Measurements from ENCODE around the gene CSNK1A1L.
"Not testable (repeated sequence)": the region's sequence is repeated elsewhere in the genome, so short reads cannot be mapped to it uniquely, and the experiment has no call there.

The CSNK1A1L gene

GRCh38 chr13:37102896-37103295 lies 2.6 kb downstream of the CSNK1A1L start:
- DNase-seq: no peak

- no peak for DNase-seq
Observed at GRCh38 chr13:37101201-37101600, 4.3 kb downstream of the CSNK1A1L start.

- DNase-seq: no peak
Observed at GRCh38 chr13:37100731-37101130, 4.7 kb downstream of the CSNK1A1L start.

GRCh38 chr13:37097076-37097475 lies 8.4 kb downstream of the CSNK1A1L start:
- no peak for DNase-seq

DNA sequence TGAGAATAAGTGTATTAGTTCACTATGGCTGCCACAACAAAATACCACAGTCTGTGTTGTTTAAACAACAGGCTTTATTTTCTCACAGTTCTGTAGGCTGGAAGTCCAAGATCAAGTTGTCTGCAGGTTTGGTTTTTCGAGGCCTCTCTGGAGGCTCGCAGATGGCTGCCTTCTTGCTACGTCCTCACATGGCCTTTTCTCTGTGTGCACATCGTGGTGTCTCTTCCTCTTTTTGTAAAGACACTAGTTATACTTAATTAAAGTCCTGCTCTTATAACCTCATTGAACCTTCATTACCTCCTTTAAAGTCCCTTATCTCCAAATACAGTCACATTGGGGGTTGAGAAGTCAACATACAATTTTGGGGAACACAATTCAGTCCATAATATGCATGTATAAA lies 10.6 kb downstream of the CSNK1A1L start:
- no peak for DNase-seq

DNA sequence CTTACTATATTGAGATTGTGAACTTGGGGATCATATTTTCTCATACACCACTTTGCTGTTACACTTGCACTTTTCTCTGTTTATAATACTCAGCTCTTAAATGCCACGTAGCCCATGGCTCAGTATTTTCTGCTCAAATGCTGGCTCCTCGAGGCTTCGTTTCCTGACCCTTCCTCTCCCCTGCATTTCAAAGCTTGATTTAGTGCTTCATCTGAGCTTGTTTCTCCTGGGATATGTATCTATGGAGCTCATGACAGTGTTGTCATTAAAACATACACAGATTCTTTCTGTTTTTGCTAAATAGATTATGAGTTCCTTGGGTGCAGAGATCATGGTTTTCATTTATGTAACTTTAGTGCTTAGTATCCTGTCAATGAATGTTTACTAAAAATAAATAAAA lies 11.4 kb downstream of the CSNK1A1L start:
- DNase-seq: no peak

GRCh38 chr13:37091835-37092234 lies 13.6 kb downstream of the CSNK1A1L start:
- no peak for DNase-seq

GRCh38 chr13:37090912-37091311 lies 14.6 kb downstream of the CSNK1A1L start:
- no peak for DNase-seq

DNA sequence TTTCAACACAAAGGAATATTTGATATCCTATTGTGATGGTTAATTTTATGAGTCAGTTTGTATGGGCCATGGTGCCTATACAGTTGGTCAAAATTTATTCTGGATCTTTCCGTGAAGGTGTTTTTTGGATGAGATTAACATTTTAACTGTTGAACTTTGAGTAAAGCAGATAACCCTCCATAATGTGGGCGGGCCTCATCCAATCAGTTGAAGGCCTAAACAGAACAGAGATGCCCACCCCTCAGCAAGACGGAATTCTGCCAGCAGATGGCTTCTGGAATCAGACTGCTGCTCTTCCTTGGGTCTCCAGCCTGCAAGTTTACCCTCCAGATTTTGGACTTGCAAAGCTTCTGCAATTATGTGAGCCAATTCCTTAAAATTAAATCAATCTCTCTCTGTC lies 16.0 kb downstream of the CSNK1A1L start:
- no peak for DNase-seq

GRCh38 chr13:37087486-37087885 lies 18.0 kb downstream of the CSNK1A1L start:
- DNase-seq: no peak

DNA sequence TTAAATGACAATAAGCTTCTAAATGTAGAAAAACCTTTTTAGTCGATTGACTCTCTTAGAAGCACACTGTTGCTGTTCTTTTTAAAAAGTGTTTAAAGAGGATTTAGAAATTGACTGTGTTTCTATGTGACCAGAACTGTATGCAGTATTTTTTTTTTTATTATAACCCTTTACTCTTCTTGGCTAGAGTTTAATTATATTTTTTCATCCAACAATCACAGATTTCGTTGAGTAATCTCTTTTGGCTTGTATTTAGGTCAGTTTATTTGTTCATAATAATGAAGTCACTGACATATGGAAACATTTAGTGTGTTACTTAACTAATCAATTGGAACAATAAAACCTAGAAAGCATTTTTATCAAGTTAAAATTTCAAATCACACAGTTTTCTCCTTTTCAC lies 19.9 kb downstream of the CSNK1A1L start:
- no peak for DNase-seq

GRCh38 chr13:37076818-37077217 lies 28.6 kb downstream of the CSNK1A1L start:
- no peak for DNase-seq

DNA sequence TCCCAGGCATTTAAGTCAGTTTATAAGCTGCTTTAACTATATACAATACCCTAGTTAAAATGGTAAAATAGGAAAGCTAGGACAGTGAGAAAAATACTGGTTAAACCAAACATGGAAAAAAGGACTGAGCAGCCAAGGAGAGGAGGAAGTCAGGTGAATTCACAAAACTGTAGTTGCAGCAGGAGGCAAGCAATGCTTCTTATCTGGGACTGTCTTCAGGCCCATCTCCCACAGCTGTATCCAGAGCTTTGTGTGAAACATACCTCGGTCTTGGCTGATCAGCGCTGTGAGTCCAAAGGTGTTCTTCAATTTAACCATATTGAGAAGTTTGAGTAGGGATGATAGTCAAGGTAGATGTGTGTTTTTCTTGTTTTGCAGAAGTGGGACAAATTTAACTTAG lies 30.3 kb downstream of the CSNK1A1L start:
- DNase-seq: no peak

- no peak for DNase-seq
Observed at GRCh38 chr13:37074703-37075102, 30.8 kb downstream of the CSNK1A1L start.

GRCh38 chr13:37072024-37072423 lies 33.4 kb downstream of the CSNK1A1L start:
- DNase-seq: no peak

- no peak for DNase-seq
Observed at GRCh38 chr13:37070956-37071355, 34.5 kb downstream of the CSNK1A1L start.

- DNase-seq: no peak
Observed at GRCh38 chr13:37070145-37070695, 35.2 kb downstream of the CSNK1A1L start.

DNA sequence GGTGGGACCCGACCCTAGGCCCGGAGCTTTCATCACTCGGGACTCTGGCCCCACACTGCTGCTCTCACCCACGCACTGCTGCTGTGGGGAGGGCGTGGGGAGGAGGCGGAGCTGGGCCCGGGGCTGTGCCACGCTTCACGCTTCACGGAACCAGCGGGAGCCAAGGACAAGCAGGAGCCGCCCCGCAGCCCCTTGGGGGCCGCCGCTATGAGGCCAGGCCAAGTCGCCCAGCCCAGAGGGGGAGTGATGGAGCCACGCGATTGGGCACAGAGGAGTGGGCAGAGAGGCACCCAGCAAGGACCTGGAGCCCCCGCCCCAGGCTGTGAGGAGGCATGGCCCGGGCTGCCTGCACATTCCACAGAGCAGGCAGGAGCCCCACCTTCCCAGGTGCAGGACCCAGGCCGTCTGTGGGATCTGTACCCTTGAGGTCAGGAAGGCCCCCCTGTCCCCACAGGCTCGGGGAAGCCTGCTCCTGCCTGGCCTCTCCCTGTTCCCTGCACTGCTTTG lies 35.8 kb downstream of the CSNK1A1L start:
- DNase-seq: no peak

DNA sequence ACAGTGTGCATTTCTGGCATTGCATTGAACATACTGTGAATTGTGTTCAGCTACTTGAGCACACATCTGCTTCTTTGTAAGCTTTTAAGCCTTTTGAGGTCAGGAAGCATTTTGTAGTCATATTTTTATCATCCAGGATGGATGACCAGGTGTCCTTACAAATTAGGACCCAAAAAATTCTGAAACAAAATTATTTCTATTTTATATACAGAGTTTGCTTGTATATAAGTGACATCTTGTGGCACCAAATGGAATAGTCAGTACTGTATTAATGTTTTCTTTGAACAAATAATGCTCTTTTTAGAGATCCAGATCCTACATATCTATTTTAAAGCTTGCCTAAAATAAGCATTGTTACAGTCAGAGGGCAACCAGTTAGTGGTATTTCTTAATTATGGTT lies 36.5 kb downstream of the CSNK1A1L start:
- DNase-seq: no peak

- DNase-seq: no peak
Observed at GRCh38 chr13:37067874-37068273, 37.6 kb downstream of the CSNK1A1L start.

DNA sequence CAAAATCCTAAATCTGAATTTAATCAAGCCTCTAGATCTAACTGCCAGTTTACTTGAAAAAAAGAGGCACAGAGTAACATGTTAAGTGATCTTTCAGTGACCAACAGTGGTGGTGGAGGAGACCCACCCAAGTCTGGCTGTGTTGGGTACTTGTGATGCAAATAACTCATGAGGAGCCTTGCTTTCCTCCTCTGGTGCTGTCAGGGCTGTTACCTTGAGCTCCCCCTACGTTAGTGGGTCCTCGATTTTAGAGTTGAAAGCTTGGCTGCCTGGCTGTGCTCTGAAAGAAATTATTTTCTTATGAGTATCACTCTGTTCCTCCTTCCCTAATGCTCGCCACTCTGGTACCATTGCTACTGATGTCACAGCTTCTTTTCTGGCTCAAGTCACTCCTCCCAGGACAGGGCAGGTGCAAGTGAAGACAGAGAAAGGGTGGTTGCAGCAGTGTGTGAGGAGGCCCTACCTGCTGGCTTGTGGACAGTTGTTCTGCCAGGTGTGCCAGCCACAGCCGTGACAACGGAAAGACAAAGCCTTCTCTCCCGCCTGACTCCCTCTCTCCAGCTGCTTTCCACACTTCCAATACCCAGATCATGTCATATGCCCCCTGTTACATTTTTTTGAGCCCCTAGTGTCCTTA lies 39.5 kb downstream of the CSNK1A1L start:
- no peak for DNase-seq

- DNase-seq: no peak
Observed at GRCh38 chr13:37059848-37060192, 45.6 kb downstream of the CSNK1A1L start.

DNA sequence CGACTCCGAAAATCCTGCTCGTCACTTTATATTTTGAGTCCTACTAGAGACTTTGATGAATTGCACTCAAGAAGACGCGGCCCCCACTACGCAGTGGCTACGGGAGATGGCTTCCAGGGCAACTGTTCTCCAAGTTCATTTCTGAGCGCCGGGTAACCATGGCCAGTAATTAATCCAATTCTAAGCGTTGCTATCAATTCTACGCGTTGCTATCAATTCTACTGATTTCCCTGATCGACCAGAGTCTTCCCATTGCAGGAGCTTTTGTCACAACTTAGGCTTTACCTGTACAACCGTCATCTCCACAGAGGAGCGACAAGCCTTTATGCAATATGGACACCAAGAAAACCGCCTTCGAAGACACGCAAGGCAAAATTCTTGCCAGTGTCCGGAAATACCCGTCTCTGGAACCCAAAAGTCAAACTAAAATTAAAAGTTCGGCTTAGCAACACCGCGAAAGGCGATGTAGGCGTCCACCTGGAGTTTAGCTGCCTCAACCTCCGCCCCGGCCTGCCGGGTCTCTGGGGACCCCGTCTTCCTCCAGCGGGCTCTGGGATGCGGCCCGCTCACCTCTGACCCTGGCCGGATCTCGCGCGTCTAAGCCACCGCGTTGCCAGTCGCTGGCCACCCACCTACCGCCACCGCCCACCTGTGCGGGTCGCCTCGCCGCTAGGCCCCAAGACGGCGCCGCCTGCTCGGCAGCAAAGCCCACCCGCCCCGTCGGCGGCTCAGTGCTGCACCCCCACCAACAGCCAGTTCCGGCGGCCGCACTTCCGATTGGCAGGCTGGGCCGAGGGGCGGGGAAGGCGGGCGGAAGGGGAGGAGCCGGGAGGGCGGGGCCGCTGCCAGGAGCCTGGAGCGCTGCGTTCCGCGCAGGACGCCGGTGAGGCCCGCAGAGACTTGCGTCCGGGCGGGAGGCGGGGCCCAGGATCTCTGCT lies 46.3 kb downstream of the CSNK1A1L start, which contains the start of gene SUPT20H:
Gene SUPT20H, minus strand, starts transcription at position 779 of the 938 bp plus-strand sequence. CDS start 8,198 bp downstream, outside the sequence.
- peak; percentile 75 to 82 for DNase-seq

- DNase-seq: not testable (repeated sequence)
Observed at GRCh38 chr13:37056228-37056627, 49.2 kb downstream of the CSNK1A1L start.

Data from bone marrow (tissue), 2 donors.